SJCRH30 (cell line): ENCODE results near the gene TRPM8. TPM values are rescaled to one million over a fixed set of nuclear protein-coding genes. Genes with fewer than 3 reads are reported as not detected.

Source experiments
- DNase-seq, 2 experiments: peaks; one replicate each; pipeline ENCODE4 v3.0.0-alpha.2; 2015 to 2020
- H3K27ac ChIP-seq: fragments of 250-450 bp; sonication (Bioruptor Pico); 2 replicates; pipeline ENCODE4 v1.5.1; 2020; ENCODE audit warnings: mild to moderate bottlenecking, moderate library complexity
- H3K27me3 ChIP-seq: fragments of 250-450 bp; sonication (Bioruptor Pico); 2 replicates; pipeline ENCODE4 v1.5.1; 2020; ENCODE audit warnings: mild to moderate bottlenecking, moderate library complexity
- H3K36me3 ChIP-seq: fragments of 250-450 bp; sonication (Bioruptor Pico); 2 replicates; pipeline ENCODE4 v1.5.1; 2020; ENCODE audit warnings: mild to moderate bottlenecking, moderate library complexity
- H3K4me1 ChIP-seq: fragments of 250-450 bp; sonication (Bioruptor Pico); 2 replicates; pipeline ENCODE4 v1.5.1; 2020; ENCODE audit warnings: mild to moderate bottlenecking, moderate library complexity
- H3K4me3 ChIP-seq: fragments of 250-450 bp; sonication (Bioruptor Pico); 2 replicates; pipeline ENCODE4 v1.5.1; 2020; ENCODE audit warnings: mild to moderate bottlenecking, moderate library complexity
- H3K9me3 ChIP-seq: fragments of 250-450 bp; sonication (Bioruptor Pico); replicated peaks from 2 replicates; pipeline ENCODE4 v1.5.1; 2020; ENCODE audit warnings: mild to moderate bottlenecking, moderate library complexity
- total RNA-seq: library from RNA; depleted of rRNA; stranded (reverse); fragments of >200 nt; shearing (Covaris generic); gene quantifications from 2 replicates; pipeline ENCODE4 v1.2.3, GENCODE V29; 2014

The TRPM8 gene
- total RNA-seq, 1 experiment from 2014 or later = 0.10 TPM

DNA sequence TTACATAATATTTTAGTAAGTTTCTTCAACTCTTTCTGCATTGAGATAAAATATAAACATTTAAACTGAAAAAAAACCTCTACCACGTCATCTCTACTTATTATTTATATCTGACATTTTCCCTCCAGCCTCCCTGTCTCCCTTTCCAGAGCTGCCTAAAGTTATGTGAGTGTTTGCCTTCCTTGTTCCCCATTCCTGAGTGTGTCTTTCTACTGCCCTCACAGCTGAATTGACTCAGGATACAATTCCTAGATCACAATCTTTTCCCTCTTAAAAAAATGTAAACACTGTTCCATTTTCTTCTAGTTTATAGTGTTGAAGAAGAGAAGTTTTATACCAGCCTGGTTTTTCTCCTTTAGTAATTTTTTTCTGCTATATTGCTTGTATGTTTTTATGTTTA is 5.3 kb downstream of the TRPM8 start:
- no peak overlapping the region for H3K27ac ChIP-seq
- DNase-seq = no peak
- 0 out of 2 replicates have a peak, but pooled peaks cover 12% of the 10 kb centered on the region for H3K27me3 ChIP-seq
- no peaks in the 10 kb centered on the region for H3K4me1 ChIP-seq
- no peaks in the 10 kb centered on the region for H3K9me3 ChIP-seq
- H3K36me3 ChIP-seq = no peaks in the 10 kb centered on the region
- no peak overlapping the region for H3K4me3 ChIP-seq

DNA sequence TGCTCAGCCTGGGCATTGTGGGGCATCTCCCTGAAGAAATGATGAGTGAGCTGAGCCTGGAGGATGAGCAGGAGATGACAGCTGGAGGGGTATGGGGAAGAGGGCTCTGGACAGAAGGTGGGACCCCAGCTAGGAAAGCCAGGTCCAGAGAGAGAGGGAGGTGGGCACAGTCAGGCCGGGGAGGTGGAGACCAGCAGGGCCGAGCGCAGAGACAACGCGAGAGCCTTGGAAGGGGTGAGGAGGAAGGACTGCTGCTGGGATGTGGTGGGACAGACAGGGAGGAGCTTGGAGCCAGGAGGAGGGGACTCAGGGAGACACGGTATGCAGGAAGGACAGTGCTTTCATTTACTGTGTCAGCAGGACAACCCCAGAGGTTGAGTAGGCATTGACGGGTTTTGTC is 8.2 kb downstream of the TRPM8 start:
- H3K4me1 ChIP-seq = no peaks in the 10 kb centered on the region
- no peak overlapping the region for H3K27ac ChIP-seq
- H3K4me3 ChIP-seq = no peak overlapping the region
- no peaks in the 10 kb centered on the region for H3K9me3 ChIP-seq
- H3K36me3 ChIP-seq = no peaks in the 10 kb centered on the region
- H3K27me3 ChIP-seq = peaks cover 12% of the 10 kb centered on the region; the same call in 1 of the 2 replicates
- no peak for DNase-seq

DNA sequence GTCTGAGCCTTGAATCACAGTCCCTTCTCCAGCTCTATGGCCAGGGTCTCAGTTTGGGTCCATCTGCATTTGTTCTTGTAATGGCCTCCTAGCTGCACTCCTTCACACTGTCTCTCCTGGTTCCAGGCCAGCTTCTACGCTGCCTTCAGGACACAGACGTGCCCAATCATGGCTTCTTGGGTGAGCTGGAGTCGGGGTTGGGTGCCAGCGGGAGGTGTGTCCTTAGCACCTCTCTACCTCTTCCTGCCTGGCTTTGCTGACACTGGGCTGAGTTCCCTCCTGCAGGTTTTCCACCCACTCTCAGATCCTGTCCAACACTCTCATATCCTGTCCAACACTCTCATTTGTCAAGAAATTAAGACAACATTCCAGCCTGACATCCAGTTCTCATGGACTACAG is 9.6 kb downstream of the TRPM8 start:
- no peak overlapping the region for H3K27ac ChIP-seq
- peaks cover 12% of the 10 kb centered on the region; the same call in 1 of the 2 replicates for H3K27me3 ChIP-seq
- no peaks in the 10 kb centered on the region; the same call in 1 of the 2 replicates for H3K9me3 ChIP-seq
- no peak overlapping the region for H3K4me3 ChIP-seq
- H3K4me1 ChIP-seq = no peaks in the 10 kb centered on the region
- DNase-seq = no peak
- H3K36me3 ChIP-seq = no peaks in the 10 kb centered on the region

DNA sequence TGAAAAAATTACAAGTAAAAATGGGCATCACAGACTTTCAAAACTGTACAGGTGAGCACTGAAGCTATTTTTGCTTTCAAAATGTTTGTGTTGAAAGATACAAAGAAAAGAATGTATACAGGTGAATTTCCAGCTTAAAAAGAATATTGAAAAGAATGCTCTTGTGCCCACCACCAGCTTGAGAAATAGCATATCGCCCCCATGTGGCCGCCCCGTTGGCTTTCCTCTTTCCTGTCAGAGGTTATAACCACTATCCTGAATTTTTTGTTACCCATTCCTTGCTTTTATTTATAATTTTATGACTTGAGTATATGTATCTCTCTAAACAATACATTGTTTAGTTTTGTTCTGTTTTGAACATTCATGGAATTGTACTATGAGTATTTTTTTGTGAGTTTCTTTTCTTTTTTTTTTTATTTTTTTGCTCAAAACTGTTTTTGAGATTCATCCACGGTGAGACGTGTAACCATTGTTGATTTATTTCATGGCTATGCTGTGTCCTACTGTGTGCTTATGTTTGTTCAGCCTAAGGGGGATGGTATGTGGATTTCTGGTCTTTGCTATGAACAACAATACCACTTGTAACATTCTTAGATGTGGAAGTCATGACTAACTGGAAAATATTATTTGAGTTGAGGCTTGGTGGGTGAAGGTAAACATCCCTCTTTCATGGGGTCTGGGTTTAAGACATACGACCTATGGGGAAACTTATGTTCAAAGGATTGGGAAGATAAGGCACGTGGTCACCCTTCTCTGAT is 11.6 kb downstream of the TRPM8 start:
- Histone ChIP-seq H3K9me3 (no peaks in the 10 kb centered on the region; the same call in 1 of the 2 replicates), H3K4me1 (no peaks in the 10 kb centered on the region), H3K27ac (no peak overlapping the region), H3K4me3 (no peak overlapping the region), H3K27me3 (peaks cover 8% of the 10 kb centered on the region; the same call in 1 of the 2 replicates), H3K36me3 (no peaks in the 10 kb centered on the region)
- DNase-seq = peak; percentile 52 to 67

DNA sequence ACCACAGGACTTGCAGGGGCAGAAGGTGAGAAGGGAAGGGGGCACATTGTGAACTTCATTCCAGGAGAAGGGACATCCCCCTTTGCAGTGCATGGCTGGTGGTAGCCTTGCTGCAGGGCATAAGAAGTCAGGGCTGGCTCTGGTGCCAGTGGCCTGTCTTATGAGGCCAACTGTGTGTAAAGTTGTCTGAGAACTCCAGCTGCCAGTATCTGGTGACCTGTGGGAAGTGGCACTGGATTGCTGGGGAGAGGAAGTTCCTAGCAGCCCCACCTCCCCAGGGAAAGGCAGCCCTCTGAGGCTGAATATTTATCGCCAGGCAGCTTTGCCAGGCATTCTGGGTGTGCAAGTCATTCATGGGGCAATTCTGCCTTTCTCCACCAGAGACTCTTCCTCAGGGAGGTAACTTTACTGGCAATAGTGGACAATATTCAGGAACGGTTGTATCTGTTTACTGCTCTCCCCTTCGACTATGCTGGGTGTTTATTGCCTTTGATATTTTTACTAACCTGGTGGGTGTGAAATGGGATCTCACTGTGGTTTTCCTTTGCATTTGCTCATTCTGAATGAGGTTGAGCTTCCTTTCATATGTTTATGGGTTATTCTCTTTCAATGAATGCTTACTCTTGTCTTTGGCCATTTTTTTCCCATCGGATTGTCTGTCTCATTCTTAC is 12.3 kb downstream of the TRPM8 start:
- Histone ChIP-seq H3K27ac (no peak overlapping the region), H3K4me3 (no peak overlapping the region), H3K27me3 (peaks cover 6% of the 10 kb centered on the region; the same call in 1 of the 2 replicates), H3K4me1 (no peaks in the 10 kb centered on the region), H3K9me3 (no peaks in the 10 kb centered on the region; the same call in 1 of the 2 replicates), H3K36me3 (no peaks in the 10 kb centered on the region)
- peak; percentile 14 to 25 for DNase-seq

DNA sequence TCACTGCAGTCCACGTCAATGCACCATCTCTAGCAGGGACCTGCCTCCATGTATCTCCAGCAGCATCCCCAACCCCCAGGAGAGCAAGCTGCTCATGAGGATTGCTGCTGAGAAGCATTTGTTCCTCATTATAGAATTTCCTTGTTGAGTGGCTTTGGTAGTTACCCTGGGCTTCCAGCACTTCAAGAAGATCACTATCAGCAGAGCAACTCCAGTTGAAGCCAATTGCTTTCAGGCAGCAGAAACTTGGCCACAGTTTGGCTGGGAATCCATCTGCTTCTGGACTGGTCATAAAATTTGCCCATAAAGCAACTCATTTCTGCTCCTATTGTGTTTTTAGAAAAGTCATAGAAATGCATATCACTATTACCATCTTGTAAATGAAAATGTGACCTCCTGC is 17.4 kb downstream of the TRPM8 start:
- Histone ChIP-seq H3K4me3 (no peak overlapping the region), H3K4me1 (no peaks in the 10 kb centered on the region), H3K27me3 (no peaks in the 10 kb centered on the region), H3K9me3 (no peaks in the 10 kb centered on the region; the same call in 1 of the 2 replicates), H3K36me3 (no peaks in the 10 kb centered on the region), H3K27ac (no peak overlapping the region)
- DNase-seq = no peak

DNA sequence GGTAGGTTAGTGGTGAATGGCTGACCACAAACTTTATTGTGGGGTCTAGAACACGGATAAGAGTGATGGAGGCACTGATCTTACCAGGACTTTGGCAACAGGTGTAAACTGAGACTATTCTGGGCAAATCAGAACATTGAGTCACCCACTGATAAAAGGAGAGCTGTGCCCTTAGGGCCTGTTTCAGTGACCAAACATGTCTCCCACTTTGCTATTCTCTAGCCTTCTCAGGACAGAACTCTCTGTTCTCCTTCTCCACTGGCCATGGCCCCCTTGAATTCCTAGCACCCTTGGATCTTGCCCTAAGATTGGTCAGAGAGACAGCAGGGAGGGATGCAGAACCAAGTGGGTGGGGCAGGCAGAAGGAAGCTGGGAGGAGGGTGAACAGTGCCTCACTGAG is 18.3 kb downstream of the TRPM8 start:
- Histone ChIP-seq H3K36me3 (no peaks in the 10 kb centered on the region), H3K27me3 (no peaks in the 10 kb centered on the region), H3K9me3 (no peaks in the 10 kb centered on the region; the same call in 1 of the 2 replicates), H3K27ac (no peak overlapping the region), H3K4me1 (no peaks in the 10 kb centered on the region), H3K4me3 (no peak overlapping the region)
- DNase-seq = no peak

DNA sequence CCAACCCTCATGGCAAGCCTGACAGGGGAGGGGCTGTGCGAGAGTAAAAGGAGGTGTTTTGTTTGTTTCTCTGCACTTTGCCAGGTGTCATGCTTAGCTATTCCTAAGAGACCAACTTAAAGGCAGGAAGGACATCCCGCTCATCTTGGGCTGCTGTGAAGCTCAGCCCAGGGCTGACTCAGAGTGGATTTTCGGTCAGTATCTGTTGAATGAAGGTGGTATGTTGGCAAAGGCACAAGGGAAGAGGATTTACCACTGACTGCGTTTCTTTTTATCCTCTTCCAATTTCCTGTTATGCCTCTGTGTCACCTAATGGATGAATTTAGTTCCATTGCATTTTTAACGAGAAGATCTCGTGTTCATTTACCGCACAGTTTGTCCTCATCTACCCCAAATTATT is 18.9 kb downstream of the TRPM8 start:
- Histone ChIP-seq H3K9me3 (no peaks in the 10 kb centered on the region), H3K27ac (no peak overlapping the region), H3K4me3 (no peak overlapping the region), H3K4me1 (no peaks in the 10 kb centered on the region), H3K36me3 (no peaks in the 10 kb centered on the region), H3K27me3 (no peaks in the 10 kb centered on the region)
- no peak for DNase-seq

DNA sequence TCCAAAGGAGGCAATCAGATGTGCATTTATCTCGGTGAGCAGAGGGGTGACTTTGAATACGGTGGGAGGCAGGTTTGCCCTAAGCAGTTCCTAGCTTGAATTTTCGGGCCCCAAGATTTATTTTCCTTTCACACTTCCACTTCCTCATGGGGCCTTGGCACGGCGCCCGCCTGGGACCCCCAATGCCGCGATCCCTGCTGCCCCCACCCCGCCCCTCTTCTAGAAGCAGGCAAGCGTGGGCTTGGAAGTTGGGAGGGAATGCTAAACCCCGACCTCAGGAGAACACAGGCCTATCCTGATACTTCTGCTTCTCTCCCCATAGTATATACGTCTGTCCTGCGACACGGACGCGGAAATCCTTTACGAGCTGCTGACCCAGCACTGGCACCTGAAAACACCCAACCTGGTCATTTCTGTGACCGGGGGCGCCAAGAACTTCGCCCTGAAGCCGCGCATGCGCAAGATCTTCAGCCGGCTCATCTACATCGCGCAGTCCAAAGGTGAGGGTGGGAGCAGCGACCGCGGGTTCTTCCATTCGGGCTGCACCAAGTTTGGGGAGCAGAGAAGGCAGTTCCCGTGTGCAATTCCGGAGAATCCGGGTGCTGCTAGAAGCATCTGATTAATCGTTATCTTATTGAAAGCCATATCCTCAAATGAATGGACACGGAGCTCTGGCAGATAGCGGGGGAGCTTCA is 21.6 kb downstream of the TRPM8 start:
- no peaks in the 10 kb centered on the region for H3K27me3 ChIP-seq
- no peaks in the 10 kb centered on the region for H3K9me3 ChIP-seq
- H3K36me3 ChIP-seq = no peaks in the 10 kb centered on the region
- no peak overlapping the region for H3K4me3 ChIP-seq
- H3K4me1 ChIP-seq = no peaks in the 10 kb centered on the region
- no peak overlapping the region for H3K27ac ChIP-seq
- DNase-seq = no peak

DNA sequence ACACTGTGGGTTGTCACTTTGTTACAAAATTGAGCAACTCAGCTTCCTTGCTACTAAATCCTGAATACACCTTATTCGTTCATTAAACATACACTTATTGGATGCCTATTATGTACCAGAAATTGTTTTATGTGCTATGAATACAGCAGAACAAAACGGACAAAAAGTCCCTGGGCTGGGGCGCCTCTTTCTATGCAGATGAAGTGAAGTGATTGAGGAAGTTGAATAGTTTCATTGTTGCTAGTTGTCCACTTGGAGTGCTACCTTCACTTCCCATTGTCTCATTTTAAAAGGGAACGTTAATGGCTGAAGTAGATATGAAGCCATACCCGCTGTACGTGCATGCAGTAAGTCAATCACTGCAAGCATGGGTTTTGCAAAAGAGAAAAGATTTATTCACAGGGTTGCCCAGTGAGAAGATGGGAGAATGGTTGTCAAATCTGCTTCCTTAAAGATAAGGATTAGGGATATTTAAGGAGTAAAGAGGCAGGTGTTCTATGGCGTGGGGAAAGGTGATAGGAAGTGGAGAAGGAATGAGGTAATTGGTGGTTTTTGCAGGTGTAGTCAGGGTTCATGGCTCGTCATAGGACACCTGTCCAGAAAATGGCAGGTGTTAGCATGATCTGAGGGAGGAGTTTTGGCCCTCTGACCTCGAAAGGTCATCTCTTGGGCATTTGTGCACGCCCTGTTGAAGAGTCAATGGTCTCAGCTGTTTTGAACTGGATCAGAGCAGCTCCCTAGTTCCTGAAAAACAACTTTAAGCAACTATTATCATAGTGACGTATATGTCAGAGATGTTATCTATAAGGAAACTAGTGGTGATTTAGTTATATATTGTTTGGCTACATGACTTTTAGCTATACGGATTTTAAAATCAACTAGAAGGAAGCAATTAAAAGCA is 23.5 kb downstream of the TRPM8 start:
- DNase-seq = no peak
- Histone ChIP-seq H3K27me3 (0 out of 2 replicates have a peak, but pooled peaks cover 2% of the 10 kb centered on the region), H3K4me1 (no peaks in the 10 kb centered on the region), H3K27ac (no peak overlapping the region), H3K9me3 (no peaks in the 10 kb centered on the region; the same call in 1 of the 2 replicates), H3K4me3 (no peak overlapping the region), H3K36me3 (no peaks in the 10 kb centered on the region)

DNA sequence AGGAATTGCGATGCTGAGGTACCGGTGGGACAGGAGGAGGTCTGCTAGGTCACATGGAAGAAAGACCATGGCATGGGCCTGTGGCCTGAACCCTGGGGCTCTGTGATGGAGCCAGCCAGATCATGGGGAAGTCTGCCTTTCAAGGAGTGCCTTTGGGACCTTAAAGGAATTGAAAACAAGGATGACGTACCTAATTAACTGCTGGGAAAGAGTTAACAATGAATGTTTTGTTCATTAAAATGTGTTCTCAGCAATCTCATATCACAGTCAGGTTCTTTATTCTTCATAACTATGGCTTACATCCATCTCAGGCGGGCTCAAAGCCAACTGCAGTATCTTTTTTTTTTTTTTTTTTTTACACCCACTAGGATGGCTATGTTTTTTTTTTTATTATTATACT is 25.6 kb downstream of the TRPM8 start:
- Histone ChIP-seq H3K27me3 (peaks cover 6% of the 10 kb centered on the region; the same call in 1 of the 2 replicates), H3K4me3 (no peak overlapping the region), H3K27ac (no peak overlapping the region)

DNA sequence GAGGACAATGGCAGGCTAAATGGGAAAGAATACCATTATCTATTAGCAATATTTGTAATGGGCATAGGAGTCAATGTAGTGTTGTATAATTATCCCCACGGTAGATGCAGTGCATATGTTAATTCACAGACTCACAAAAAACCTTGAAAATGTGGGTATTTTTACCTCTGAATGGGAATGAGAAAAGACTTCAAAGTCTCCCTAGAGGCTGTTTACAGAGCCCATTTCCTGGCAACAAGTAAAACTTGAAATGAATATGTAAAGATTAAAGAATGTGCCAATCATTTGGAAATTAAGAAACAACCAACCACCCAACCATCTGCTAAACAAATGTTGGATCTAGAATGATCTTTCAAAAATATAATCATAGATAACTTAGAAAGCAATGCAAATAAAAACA is 27.1 kb downstream of the TRPM8 start:
- H3K9me3 ChIP-seq = peaks cover 2% of the 10 kb centered on the region; the same call in 1 of the 2 replicates
- H3K27ac ChIP-seq = no peak overlapping the region
- no peaks in the 10 kb centered on the region for H3K36me3 ChIP-seq
- DNase-seq = no peak
- H3K4me1 ChIP-seq = no peaks in the 10 kb centered on the region
- H3K4me3 ChIP-seq = no peak overlapping the region
- H3K27me3 ChIP-seq = peaks cover 6% of the 10 kb centered on the region; the same call in 1 of the 2 replicates

More for the DNA sequence above, 25.6 kb downstream of the TRPM8 start:
- H3K4me1 ChIP-seq = no peaks in the 10 kb centered on the region
- no peaks in the 10 kb centered on the region for H3K36me3 ChIP-seq
- no peak for DNase-seq
- H3K9me3 ChIP-seq = peaks cover 2% of the 10 kb centered on the region; the same call in 1 of the 2 replicates

DNA sequence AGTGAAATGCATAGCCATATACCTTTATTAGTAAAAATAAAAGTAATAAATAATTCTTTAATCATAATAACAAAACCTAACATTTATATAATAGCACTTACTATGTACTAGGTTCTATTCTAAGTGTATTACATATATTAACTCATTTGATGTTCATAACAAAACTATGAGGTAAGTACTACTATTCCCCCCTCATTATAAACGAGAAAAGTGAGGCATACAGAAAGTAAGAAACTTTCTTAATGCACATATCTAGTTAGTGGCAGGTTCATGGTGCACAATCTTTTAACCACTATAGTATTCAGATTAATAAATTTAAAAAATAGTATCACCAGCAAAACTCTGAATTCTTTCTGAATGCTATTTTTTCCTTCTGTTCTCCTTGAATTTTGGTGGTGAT is 27.5 kb downstream of the TRPM8 start:
- Histone ChIP-seq H3K27me3 (peaks cover 6% of the 10 kb centered on the region; the same call in 1 of the 2 replicates), H3K4me1 (no peaks in the 10 kb centered on the region), H3K36me3 (no peaks in the 10 kb centered on the region), H3K4me3 (no peak overlapping the region), H3K9me3 (peaks cover 2% of the 10 kb centered on the region; the same call in 1 of the 2 replicates), H3K27ac (no peak overlapping the region)
- no peak for DNase-seq

DNA sequence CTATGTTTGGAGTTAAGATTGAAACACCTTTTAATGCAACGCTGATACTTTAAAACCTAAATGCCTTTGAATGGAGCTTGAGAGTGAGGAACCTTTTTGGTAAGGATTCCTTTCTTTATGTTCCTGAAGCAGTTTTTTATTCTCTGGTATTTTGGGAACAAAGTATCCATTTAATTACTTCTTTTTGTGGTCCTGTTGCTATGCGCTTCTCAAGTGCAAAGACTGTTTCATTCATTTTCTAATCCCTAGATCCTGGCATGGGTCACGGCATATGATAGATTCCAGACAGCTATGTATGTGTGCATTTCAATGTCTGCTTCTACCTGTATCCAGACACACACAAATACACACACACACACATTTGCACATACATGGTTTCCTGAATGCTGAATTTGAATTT is 28.0 kb downstream of the TRPM8 start:
- DNase-seq = no peak
- Histone ChIP-seq H3K9me3 (peaks cover 2% of the 10 kb centered on the region; the same call in 1 of the 2 replicates), H3K4me3 (no peak overlapping the region), H3K27me3 (peaks cover 6% of the 10 kb centered on the region; the same call in 1 of the 2 replicates), H3K4me1 (no peaks in the 10 kb centered on the region), H3K36me3 (no peaks in the 10 kb centered on the region), H3K27ac (no peak overlapping the region)
